H54 (cell line): ENCODE data around the gene NCKAP5.

Experiments used
- DNase-seq: peaks from one replicate; pipeline ENCODE4 v3.0.0; 2011; ENCODE audit warnings: low spot score, mixed read lengths; ENCODE audit not compliant: insufficient read length
- FAIRE-seq: peaks from 3 replicates; lab custom pipeline; 2011; peaks lifted over from hg19 to GRCh38; lab: Jason Lieb, UNC
- POLR2A ChIP-seq: IDR thresholded peaks from 2 replicates; pipeline ENCODE4 v1.6.1; 2011; ENCODE audit warnings: low read depth, mild to moderate bottlenecking, low read length

The NCKAP5 gene

DNA sequence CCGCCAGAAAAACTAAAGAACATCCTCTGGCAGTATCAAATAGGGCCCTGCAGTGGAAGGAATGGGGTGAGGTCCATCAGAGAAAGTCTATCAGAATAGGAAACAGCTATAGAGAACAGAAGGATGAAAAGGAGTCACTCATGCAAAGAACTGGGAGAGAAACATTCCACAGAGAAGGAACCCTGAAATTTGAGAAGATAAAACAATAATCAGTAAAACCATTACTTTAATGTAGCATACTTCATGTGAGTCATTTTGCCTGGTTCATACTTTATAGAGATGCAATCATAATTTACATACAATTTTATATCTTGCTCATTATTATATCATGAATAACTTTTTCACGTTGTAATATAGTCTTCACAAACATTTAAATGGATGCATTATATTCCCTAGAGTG is 402.2 kb downstream of the NCKAP5 start:
- FAIRE-seq (no peak), DNase-seq (no peak)
- no peak for TF ChIP-seq POLR2A

DNA sequence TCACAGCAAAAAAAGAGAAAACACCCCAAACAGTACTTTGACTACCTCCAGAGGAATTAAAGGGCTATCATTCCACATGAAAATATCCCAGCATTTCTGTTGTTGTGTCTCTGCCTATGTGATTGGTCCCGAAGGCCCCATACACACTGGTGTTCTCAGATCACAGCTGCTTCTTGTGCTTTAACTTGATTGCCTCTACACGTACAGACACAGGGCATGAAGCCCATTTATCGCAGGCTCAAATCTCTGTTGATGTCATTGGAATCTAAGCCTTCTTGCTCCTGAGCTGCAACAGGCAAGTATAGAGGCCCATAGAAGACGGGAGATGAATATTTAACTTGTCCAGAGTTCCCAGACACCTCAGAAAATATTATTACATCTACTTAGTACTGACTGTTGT is 405.2 kb downstream of the NCKAP5 start:
- no peak for FAIRE-seq
- DNase-seq = no peak
- no peak for TF ChIP-seq POLR2A

DNA sequence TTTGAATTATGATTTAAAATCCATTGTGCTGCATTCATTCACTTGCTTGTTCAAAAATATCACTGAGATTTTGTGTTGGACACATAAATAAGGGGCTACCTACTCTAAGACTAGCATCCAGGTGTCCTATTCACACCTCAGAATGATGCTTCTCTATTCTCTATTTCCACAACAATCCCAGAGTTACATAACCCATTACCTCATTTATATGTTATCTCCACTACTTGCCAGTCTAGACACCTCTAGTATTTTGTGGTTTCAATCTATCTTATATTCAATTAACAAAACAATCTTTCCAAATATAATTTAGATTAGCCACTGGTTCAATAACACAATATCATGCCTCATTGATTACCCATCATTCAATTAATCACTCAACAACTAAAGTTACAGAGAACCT is 409.8 kb downstream of the NCKAP5 start:
- no peak for TF ChIP-seq POLR2A

DNA sequence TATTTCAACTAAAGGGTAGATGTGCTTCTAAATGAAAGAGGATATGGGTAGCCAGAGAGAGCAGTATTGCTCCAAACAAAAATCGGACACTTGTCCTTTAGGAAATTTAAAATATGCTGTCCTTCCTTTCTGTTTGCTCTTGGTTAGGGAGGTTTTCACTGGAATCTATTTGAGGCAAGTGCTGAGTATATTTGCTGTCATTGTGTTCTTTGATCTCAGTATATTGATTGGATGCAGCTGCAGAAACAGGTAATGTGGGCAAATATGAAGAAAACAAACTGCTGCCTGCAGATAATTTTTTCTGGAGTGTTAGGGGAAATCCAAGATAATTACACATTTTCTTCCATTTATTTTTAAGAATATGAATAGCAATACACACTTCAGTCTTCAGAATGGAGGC is 410.2 kb downstream of the NCKAP5 start:
- no peak for FAIRE-seq
- TF ChIP-seq POLR2A = no peak
- DNase-seq = no peak

More for the DNA sequence above, 409.8 kb downstream of the NCKAP5 start:
- no peak for DNase-seq
- no peak for FAIRE-seq

DNA sequence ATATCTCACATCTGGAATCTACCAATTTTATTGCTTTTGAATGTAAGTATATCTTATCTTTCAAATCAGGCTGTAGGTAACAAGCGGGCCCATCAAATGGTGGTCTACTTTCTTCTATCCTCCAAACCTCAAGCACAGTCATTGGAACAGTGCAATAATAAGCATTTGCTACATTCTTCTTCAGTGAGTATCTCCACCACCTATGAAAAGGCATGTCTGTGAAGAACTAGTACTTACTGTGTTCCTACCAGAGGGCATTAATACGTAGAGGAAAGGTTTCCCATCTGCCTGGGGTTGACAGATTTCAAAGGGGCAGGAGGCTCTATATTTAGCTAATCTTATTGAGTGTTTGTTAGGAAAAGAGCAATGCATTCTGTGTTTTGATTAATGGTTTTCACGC is 411.1 kb downstream of the NCKAP5 start:
- TF ChIP-seq POLR2A = no peak
- DNase-seq = no peak
- FAIRE-seq = no peak

DNA sequence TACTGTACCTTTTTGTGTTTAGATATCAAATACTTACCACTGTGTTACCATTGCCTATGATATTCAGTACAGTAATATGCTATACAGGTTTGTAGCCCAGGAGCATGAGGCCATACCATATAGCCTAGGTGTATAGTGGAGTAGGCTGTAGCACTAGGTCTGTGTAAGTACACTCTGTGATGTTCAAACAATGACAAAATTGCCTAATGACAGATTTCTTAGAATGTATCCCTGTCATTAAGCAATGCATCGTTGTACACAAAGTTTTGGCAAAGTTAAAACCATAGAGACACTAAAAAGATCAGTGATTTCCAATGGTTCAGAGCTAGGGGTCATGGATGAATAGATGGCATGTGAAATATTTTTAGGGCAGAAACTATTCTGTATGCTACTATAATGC is 415.5 kb downstream of the NCKAP5 start:
- DNase-seq (no peak), FAIRE-seq (no peak)
- no peak for TF ChIP-seq POLR2A

DNA sequence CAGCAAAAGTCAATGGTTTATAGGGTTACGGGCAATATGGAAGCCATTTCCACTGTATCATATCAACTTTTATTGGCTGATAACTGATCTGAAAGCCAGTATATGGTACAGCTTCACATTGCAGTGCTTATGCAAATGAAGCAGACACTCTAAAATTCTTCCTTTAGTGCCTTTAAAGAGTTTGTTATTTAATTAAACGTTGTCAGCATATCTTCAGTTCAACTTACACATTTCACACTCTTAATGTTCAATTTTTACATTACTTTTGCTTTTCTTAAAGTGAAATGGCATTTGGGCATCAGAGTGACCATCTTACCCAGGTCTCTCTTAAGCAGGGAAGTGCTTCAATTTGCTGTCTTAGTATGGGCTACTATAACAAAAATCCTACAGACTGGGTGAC is 420.1 kb downstream of the NCKAP5 start:
- no peak for TF ChIP-seq POLR2A
- DNase-seq (no peak), FAIRE-seq (no peak)

DNA sequence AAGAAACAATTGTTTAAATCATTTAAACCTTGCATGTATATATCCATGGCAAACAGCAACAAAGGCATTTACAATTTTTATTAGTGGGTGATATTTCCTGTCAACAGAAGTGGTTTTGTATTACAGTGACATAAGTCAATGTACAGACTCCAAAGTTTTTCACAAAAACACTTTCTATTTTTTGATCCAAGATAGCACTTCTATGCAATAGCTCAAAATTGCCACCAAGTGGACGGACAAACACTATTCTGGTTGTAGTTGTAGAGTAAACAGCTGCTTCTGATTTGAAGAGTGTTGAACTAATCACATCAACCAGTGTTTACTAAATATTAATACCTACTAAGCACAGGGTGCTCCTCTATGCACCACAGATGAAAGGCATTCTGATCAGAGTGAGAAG is 421.4 kb downstream of the NCKAP5 start:
- DNase-seq = no peak
- no peak for TF ChIP-seq POLR2A
- FAIRE-seq = no peak

DNA sequence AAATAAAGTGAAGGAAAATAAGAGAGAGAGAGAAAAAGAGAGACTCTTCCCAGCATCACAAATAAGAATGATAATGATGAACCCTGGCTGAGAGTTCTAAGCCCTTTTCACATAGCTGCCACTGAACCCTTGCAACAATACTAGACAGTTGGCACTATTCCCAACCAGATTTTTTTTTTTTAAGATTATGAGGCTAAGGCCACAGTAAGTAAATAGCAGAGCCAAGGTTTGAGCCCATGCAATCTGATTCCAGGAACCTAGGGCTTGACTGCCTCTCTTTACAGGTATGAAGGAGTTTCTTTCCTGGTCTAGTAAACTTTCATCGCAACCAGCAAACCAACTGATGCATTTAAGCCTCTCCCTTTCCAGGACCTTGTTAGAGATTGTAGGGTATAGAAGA is 424.6 kb downstream of the NCKAP5 start:
- DNase-seq = no peak
- no peak for FAIRE-seq
- TF ChIP-seq POLR2A = no peak

DNA sequence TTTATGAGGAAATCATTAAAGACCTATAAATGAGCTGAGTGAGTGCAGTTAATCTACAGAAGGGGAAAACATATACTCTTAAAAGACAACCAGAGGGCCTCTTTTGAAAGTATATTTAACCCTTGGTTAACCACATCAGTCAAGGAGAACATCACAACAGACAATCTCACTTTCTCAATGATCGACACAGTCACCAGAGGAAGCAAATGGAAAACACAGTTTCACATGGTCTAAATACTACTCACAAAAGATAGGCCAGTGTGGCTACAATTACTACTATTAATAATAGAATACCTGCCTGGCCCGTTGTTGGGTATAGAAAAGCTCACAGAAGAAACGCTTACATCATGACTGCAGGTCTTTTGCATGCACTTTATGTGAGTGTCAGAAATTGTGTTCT is 426.2 kb downstream of the NCKAP5 start:
- FAIRE-seq (no peak), DNase-seq (no peak)
- no peak for TF ChIP-seq POLR2A

DNA sequence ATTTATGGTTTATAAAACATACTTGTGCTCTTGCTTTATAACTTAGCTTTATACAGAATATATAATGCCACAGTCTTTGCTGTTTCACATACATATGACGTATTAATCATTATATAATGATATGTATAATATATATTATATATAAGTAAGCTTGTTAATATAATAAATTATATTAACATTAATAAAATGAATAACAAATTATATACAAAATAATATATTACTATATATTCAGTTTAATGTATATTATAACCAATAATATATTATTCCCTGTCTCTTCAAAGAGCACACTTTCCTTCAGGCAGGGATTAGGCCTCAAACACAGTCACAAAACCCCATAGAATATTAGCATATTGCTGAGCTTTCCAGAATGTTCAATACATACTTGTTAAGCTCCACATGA is 427.6 kb downstream of the NCKAP5 start:
- DNase-seq (no peak), FAIRE-seq (no peak)
- no peak for TF ChIP-seq POLR2A

DNA sequence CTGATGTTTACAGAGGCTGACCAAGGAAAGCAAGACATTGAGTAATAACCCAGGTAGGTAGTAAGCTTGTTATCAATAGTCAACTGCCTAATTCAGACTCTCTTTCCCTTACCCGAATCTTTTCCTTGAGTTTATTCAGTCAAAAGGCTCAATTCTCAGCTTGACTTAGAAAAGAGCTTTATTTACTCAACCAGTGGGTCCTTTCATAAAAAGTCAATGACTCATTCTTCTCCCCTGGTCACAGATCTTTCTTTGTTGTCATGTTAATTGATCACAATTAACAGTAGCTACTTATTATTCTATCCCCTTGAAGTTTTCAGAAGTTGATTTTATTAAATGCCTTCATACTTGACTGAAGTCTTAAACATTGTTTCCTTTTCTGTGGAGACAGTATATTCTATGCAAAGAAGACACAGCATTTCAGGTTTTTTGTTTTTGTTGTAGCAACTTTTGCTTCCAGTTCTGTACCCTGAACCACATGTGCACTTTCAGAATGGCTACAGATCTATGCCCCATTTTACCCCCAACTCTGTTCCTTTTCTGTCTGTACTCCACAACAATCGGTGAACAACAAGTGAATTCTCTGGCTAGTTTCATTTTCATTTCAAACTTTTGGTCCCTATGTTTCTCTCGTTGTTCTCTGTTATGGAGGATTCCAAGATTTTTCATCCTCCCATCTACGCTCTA is 428.3 kb downstream of the NCKAP5 start:
- TF ChIP-seq POLR2A = no peak
- DNase-seq = no peak
- FAIRE-seq = no peak

DNA sequence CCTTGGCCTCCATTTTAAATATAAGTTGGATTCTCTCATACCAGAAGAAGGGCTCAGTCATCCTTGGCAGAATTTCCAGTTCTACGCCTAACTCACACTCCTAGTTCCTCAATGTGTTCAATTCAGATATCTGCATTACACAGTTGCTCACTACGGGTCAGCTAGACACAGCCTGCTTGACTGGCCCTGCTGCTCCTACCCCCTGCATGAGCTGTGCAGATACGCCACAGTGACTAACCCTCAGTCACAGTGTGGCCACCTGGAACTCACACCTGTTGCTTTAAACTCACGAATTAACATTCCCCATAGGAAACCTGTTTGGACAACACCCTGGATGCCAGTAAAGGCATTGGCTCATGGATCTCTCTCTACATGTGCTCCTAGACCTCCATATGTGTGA is 429.6 kb downstream of the NCKAP5 start:
- DNase-seq (no peak), FAIRE-seq (no peak)
- TF ChIP-seq POLR2A = no peak

DNA sequence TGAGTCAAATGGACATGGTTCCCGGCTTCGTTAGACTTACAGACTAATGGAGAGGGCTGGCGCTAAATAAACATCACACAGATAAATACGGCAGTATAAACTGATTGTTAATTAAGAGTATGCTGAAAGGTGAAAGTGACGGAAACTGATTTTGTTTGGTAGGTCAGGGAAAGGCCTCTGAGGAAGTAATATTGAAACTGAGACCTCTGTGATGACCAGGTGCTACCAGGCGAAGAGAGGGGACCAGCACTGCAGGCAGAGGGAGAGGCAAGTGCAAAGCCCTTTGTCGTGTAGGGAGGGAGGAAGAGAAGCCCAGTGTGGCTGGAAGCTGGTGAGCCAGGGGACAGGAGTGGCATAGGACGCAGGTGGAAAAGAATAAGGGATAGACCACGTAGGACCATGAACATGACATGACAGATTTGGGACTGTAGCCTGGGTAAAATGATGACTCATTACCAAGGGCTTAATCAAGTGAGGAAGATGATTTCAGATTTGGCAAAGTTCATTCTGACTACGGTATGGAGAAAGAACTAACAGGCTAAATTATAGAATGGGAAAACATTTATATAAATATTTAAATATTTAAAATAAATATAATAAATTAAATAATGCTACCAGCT is 433.1 kb downstream of the NCKAP5 start:
- no peak for DNase-seq
- TF ChIP-seq POLR2A = no peak
- no peak for FAIRE-seq
